Thymus (tissue), 11 donors: ENCODE measurements around the gene ABCC8. TPM values are rescaled to one million over a fixed set of nuclear protein-coding genes. Genes with fewer than 3 reads are reported as not detected.

ENCODE experiments used
- DNase-seq, 9 donors: peaks; one replicate each; pipeline ENCODE4 v3.0.0-alpha.2; 2013; ENCODE audit warnings: low spot score in 9 of 9, low read depth in 6 of 9, missing footprints in 1 of 9
- H3K27ac ChIP-seq, 2 donors: one replicate each; pipeline ENCODE4 v1.5.1; 2013; ENCODE audit warnings: control low read depth in 1 of 2, low read depth in 1 of 2, low read length in 1 of 2, mild to moderate bottlenecking in 1 of 2, moderate library complexity in 1 of 2
- H3K27me3 ChIP-seq, 2 donors: one replicate each; pipeline ENCODE4 v1.5.1; 2013; ENCODE audit warnings: low read length in 1 of 2; ENCODE audit not compliant: control insufficient read depth in 2 of 2, insufficient read depth in 1 of 2
- H3K36me3 ChIP-seq, 2 donors: one replicate each; pipeline ENCODE4 v1.5.1; 2013; ENCODE audit warnings: low read length in 1 of 2, mild to moderate bottlenecking in 1 of 2, moderate library complexity in 1 of 2; ENCODE audit not compliant: control insufficient read depth in 2 of 2, insufficient read depth in 2 of 2
- H3K4me1 ChIP-seq, 2 donors: one replicate each; pipeline ENCODE4 v1.5.1; 2013; ENCODE audit warnings: low read length in 2 of 2; ENCODE audit not compliant: control insufficient read depth in 2 of 2, insufficient read depth in 2 of 2
- H3K4me3 ChIP-seq, 2 donors: one replicate each; pipeline ENCODE4 v1.5.1; 2013; ENCODE audit warnings: low read length in 2 of 2, control low read depth in 1 of 2, mild to moderate bottlenecking in 1 of 2
- H3K9me3 ChIP-seq, 2 donors: one replicate each; pipeline ENCODE4 v1.5.1; 2013; ENCODE audit warnings: low read length in 1 of 2, mild to moderate bottlenecking in 1 of 2; ENCODE audit not compliant: control insufficient read depth in 2 of 2, insufficient read depth in 1 of 2
- WGBS: extraction: QIAGEN DNeasy Blood & Tissue Kit; methylation state at CpG from one replicate; pipeline ENCODE4 v1.1.7; 2013; 5-methylcytosine and 5-hydroxymethylcytosine counted together
- polyA plus RNA-seq: library from polyadenylated mRNA; stranded (reverse); fragments of 200-250 nt; gene quantifications from one replicate; pipeline ENCODE4 v1.2.3, GENCODE V29; 2013
- total RNA-seq: library from RNA; stranded (reverse); fragments of 120-200 nt; gene quantifications from one replicate; pipeline ENCODE4 v1.2.4, GENCODE V29; 2013
- donor health status: healthy.

Gene ABCC8
- total and polyA plus RNA-seq, 2 donors: 0.42 to 0.62 TPM

DNA sequence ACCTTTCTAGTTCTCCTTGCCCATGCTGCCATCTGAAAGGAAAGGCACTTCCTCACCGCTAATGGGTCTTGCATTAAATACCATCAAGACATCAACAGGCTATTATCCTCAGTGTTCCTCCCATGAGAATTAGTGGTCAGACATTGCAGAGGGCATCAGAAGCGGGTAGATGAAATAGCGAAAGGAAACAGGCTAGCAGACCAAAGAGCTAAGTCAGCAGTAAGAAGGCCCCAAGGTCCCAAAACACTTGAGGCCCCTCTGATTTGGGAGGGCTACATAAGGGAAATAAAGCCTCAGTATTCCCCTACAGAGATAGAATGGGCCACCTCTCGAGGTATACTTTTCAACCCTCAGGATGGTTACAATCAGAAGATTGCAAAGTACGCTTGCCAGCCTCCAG lies 101.1 kb downstream of the ABCC8 start:
- Histone ChIP-seq H3K9me3 (peaks cover 10 to 19% of the 10 kb centered on the region in 2 donors), H3K4me3 (no peak overlapping the region), H3K27ac (no peak overlapping the region), H3K36me3 (peaks cover 5 to 30% of the 10 kb centered on the region in 2 donors), H3K4me1 (no peaks in the 10 kb centered on the region), H3K27me3 (no peaks in the 10 kb centered on the region)
- DNase-seq: no peak
- WGBS: 91% methylated on average over 5 of the region's 5 CpGs

- Histone ChIP-seq H3K4me3 (no peak overlapping the region), H3K9me3 (peaks cover 17 to 31% of the 10 kb centered on the region in 2 donors), H3K4me1 (no peaks in the 10 kb centered on the region), H3K27ac (no peak overlapping the region), H3K27me3 (no peaks in the 10 kb centered on the region), H3K36me3 (peaks cover 25 to 45% of the 10 kb centered on the region in 2 donors)
- no peak for DNase-seq
- 64% methylated on average over 3 of the region's 3 CpGs for WGBS
Measured at GRCh38 chr11:17371614-17372013, 105.0 kb downstream of the ABCC8 start.

DNA sequence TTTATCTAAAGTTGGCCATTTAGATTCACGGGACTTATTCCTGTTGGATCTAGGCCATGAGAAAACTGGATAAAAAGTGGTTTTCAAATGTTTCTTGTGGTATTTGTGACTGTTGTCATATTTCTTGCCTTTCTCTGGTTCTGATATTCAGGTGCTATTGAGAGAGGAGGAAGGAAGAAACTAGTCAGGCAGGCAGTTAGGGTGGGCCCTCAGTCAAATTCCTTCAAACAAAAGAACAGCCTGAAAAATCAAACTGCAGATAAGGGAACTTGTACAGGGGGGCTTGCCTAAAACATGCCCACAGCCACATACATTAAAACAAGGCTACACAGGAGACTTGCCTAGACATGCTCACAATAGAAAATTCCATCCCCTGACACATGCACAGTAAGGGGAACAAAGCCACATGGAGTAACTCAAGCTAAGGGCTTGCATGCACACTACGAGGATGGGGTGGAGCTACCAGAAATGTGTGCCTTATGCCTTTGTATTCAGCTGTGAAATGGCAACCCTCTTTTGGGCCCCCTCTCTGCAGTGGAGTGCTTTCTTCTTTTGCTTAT lies 106.9 kb downstream of the ABCC8 start:
- DNase-seq: no peak
- 98% methylated on average over 2 of the region's 2 CpGs for WGBS
- H3K9me3 ChIP-seq: peaks cover 17 to 31% of the 10 kb centered on the region in 2 donors

GRCh38 chr11:17369094-17369493 lies 107.6 kb downstream of the ABCC8 start:
- H3K9me3 ChIP-seq: peaks cover 17 to 31% of the 10 kb centered on the region in 2 donors
- no peaks in the 10 kb centered on the region for H3K4me1 ChIP-seq
- H3K4me3 ChIP-seq: no peak overlapping the region
- H3K36me3 ChIP-seq: peaks cover 25 to 45% of the 10 kb centered on the region in 2 donors
- H3K27ac ChIP-seq: no peak overlapping the region
- no peaks in the 10 kb centered on the region for H3K27me3 ChIP-seq
- DNase-seq: no peak

More for the DNA sequence above, 106.9 kb downstream of the ABCC8 start:
- Histone ChIP-seq H3K4me1 (no peaks in the 10 kb centered on the region), H3K36me3 (peaks cover 25 to 45% of the 10 kb centered on the region in 2 donors), H3K4me3 (no peak overlapping the region), H3K27me3 (no peaks in the 10 kb centered on the region), H3K27ac (no peak overlapping the region)

GRCh38 chr11:17368551-17368950 lies 108.1 kb downstream of the ABCC8 start:
- H3K36me3 ChIP-seq: peaks cover 25 to 45% of the 10 kb centered on the region in 2 donors
- 97% methylated on average over 3 of the region's 3 CpGs for WGBS

GRCh38 chr11:17366495-17366894 lies 110.2 kb downstream of the ABCC8 start:
- Histone ChIP-seq H3K4me1 (no peaks in the 10 kb centered on the region), H3K36me3 (peaks cover 21 to 27% of the 10 kb centered on the region in 2 donors), H3K9me3 (peaks cover 8 to 14% of the 10 kb centered on the region in 2 donors), H3K27me3 (no peaks in the 10 kb centered on the region), H3K27ac (no peak overlapping the region), H3K4me3 (no peak overlapping the region)
- WGBS: 92% methylated on average over 1 of the region's 1 CpG
- DNase-seq: no peak

More at GRCh38 chr11:17368551-17368950, 108.1 kb downstream of the ABCC8 start:
- H3K4me1 ChIP-seq: no peaks in the 10 kb centered on the region
- H3K27me3 ChIP-seq: no peaks in the 10 kb centered on the region
- no peak for DNase-seq
- no peak overlapping the region for H3K27ac ChIP-seq
- H3K4me3 ChIP-seq: no peak overlapping the region
- peaks cover 17 to 28% of the 10 kb centered on the region in 2 donors for H3K9me3 ChIP-seq

DNA sequence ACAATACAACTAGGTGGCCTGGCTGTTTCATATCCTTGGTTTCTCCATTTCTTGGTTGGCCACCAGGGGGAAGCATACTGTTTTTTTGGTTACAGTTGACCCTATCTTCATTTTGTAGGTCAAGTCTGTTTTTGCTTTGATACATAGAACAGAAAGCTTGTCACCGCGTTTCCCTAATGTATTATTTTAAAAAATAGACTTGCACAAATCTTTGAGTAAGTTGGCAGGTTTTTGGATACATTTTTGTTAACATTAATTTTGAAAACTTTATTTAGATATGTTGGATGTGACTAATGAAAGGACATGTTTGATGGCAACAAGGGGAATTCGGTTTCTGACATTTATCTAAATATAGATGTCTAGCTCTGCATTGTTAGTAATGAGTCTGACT lies 122.0 kb downstream of the ABCC8 start:
- DNase-seq: peak in 6 of 9 donors; percentile 23 to 81 (median 64)
- H3K4me3 ChIP-seq: no peak overlapping the region
- peaks cover 0 to 4% of the 10 kb centered on the region in 2 donors for H3K36me3 ChIP-seq
- H3K9me3 ChIP-seq: no peaks in the 10 kb centered on the region
- peaks cover 0 to 34% of the 10 kb centered on the region in 2 donors for H3K27me3 ChIP-seq
- 75% methylated on average over 3 of the region's 3 CpGs for WGBS
- no peak overlapping the region for H3K27ac ChIP-seq
- peaks cover 7 to 31% of the 10 kb centered on the region in 2 donors for H3K4me1 ChIP-seq

DNA sequence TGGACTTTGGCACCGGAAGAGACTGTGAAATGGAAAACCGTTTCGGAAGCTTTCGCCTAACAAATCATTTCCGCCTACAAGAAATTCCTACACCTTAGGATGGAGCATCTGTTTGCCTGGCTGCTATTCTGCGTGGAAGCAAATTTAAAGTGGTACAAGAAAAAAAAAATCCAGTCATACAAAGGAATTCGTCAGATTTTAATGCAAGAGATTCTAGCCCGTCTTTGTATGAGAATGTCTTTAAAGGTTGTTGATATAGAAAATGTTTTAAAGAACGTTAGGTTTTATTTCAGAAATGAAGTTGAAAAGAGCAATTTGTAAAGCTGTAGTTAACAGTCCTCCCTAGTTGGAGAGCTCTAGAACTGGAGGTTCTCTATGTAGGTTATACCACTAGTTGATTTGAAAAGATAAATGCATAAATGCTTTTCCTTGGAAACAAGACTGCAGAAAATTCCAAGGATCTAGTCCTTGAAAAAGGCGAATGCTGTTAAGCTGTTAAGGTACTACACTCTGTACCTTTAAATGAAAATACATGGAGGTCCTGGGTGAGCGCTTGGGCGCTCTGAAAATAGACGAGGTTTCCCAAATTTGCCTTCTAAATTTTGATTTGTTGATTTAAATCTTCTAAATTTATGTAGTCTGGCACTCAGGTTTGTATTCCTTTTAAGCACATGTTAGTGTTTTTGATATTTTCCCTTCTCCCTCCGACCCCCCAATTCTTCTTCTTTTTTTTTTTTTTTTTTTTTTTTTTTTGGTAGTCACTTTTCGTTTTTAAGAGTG lies 122.6 kb downstream of the ABCC8 start:
- WGBS: 10% methylated on average over 15 of the region's 15 CpGs

More for the DNA sequence above, 122.6 kb downstream of the ABCC8 start:
- Histone ChIP-seq H3K27ac (no peak overlapping the region), H3K36me3 (peaks cover 4% of the 10 kb centered on the region in 2 donors), H3K4me3 (peak overlapping the region; percentile 49 to 56), H3K27me3 (peaks cover 0 to 34% of the 10 kb centered on the region in 2 donors), H3K9me3 (no peaks in the 10 kb centered on the region), H3K4me1 (peaks cover 7 to 31% of the 10 kb centered on the region in 2 donors)
- DNase-seq: peak in 3 of 9 donors; percentile 7 to 23 (median 14)
